ENCODE results near the gene PPIA. TPM values are rescaled to one million over a fixed set of nuclear protein-coding genes. Genes with fewer than 3 reads are reported as not detected.
"Not testable (repeated sequence)": the region's sequence is repeated elsewhere in the genome, so short reads cannot be mapped to it uniquely, and the experiment has no call there.

Gene PPIA
- polyA plus RNA-seq, 2 donors, result 4,205 to 4,319 TPM

DNA sequence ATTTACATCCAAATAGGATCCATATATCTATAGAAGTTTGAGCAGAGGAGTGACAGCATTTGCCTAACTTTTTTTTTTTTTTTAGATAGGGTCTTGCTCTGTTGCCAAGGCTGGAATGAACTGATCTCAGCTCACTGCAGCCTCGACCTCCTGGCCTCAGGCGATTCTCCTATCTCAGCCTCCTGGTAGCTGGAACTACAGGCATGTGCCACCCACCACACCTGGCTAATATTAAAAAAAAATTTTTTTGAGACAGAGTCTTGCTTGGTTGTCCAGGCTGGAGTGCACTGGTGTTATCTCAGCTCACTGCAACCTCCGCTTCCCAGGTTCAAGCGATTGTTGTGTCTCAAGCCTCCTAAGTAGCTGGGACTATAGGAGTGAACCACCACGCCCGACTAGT, 15.1 kb downstream of the PPIA start:
- H3K27ac ChIP-seq (ENCODE audit: low read depth in 2 of 2, low read length in 1 of 2), result no peak overlapping the region
- no peaks in the 10 kb centered on the region for H3K27me3 ChIP-seq (ENCODE audit: control insufficient read depth in 1 of 2, insufficient read depth in 2 of 2, low read length in 2 of 2)
- H3K36me3 ChIP-seq (ENCODE audit: control insufficient read depth in 2 of 2, insufficient read depth in 2 of 2, low read length in 1 of 2), result no peaks in the 10 kb centered on the region
- no peaks in the 10 kb centered on the region for H3K4me1 ChIP-seq (ENCODE audit: control insufficient read depth in 2 of 2, insufficient read depth in 2 of 2, low read length in 1 of 2)
- H3K9me3 ChIP-seq (ENCODE audit: control insufficient read depth in 2 of 2, insufficient read depth in 1 of 2, low read depth in 1 of 2, low read length in 1 of 2), result no peaks in the 10 kb centered on the region
- H3K4me3 ChIP-seq (ENCODE audit: low read depth in 1 of 2, low read length in 2 of 2), result no peak overlapping the region
- WGBS, 2 donors, result 93 to 94% methylated on average over 6 of the region's 6 CpGs

DNA sequence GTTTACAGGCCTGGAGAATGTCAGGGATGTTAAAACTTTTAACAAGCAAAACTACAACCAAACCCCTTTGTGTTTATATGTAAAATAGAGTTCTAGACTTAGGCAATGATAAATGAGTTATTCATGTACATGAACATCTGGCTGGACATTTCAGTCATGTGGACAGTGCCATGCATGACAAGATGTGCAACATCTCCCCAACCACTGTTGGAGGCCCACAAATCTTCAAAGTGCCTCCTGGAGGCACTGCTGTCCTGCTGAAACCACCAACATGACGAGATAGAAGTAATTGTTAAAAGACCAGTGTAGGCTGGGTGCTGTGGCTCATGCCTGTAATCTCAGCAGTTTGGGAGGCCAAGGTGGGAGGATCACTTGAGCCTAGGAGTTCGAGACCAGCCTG, 18.4 kb downstream of the PPIA start:
- Histone ChIP-seq H3K27me3 (ENCODE audit: control insufficient read depth in 1 of 2, insufficient read depth in 2 of 2, low read length in 2 of 2) (no peaks in the 10 kb centered on the region), H3K4me3 (ENCODE audit: low read depth in 1 of 2, low read length in 2 of 2) (no peak overlapping the region), H3K27ac (ENCODE audit: low read depth in 2 of 2, low read length in 1 of 2) (no peak overlapping the region), H3K36me3 (ENCODE audit: control insufficient read depth in 2 of 2, insufficient read depth in 2 of 2, low read length in 1 of 2) (no peaks in the 10 kb centered on the region), H3K9me3 (ENCODE audit: control insufficient read depth in 2 of 2, insufficient read depth in 1 of 2, low read depth in 1 of 2, low read length in 1 of 2) (no peaks in the 10 kb centered on the region), H3K4me1 (ENCODE audit: control insufficient read depth in 2 of 2, insufficient read depth in 2 of 2, low read length in 1 of 2) (no peaks in the 10 kb centered on the region)
- WGBS, 2 donors, result 89 to 93% methylated on average over 2 of the region's 2 CpGs

DNA sequence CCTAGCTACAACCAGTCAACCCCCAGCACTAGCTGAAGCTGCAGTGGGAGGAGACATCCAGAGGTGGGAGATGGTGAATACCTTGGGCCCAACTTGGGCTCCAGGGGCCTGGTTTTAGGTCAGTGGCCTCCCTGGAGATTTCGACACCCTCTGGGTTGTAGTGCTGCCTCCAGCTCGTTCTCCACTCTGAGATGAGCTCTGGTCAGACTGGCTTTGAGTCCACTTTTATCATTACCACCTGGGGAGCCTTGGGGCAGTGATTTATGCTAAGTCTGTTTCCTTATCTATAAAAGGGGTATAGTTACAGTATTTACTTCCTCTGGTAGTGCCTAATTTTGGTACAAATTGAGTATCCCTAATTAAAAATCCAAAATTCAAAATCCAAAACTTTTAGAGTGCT, 22.8 kb downstream of the PPIA start:
- WGBS, 2 donors, result 63 to 80% methylated on average over 2 of the region's 2 CpGs
- no peaks in the 10 kb centered on the region for H3K9me3 ChIP-seq (ENCODE audit: control insufficient read depth in 2 of 2, insufficient read depth in 1 of 2, low read depth in 1 of 2, low read length in 1 of 2)
- H3K27ac ChIP-seq (ENCODE audit: low read depth in 2 of 2, low read length in 1 of 2), result no peak overlapping the region
- no peaks in the 10 kb centered on the region for H3K4me1 ChIP-seq (ENCODE audit: control insufficient read depth in 2 of 2, insufficient read depth in 2 of 2, low read length in 1 of 2)
- H3K36me3 ChIP-seq (ENCODE audit: control insufficient read depth in 2 of 2, insufficient read depth in 2 of 2, low read length in 1 of 2), result no peaks in the 10 kb centered on the region
- H3K27me3 ChIP-seq (ENCODE audit: control insufficient read depth in 1 of 2, insufficient read depth in 2 of 2, low read length in 2 of 2), result no peaks in the 10 kb centered on the region
- H3K4me3 ChIP-seq (ENCODE audit: low read depth in 1 of 2, low read length in 2 of 2), result no peak overlapping the region

DNA sequence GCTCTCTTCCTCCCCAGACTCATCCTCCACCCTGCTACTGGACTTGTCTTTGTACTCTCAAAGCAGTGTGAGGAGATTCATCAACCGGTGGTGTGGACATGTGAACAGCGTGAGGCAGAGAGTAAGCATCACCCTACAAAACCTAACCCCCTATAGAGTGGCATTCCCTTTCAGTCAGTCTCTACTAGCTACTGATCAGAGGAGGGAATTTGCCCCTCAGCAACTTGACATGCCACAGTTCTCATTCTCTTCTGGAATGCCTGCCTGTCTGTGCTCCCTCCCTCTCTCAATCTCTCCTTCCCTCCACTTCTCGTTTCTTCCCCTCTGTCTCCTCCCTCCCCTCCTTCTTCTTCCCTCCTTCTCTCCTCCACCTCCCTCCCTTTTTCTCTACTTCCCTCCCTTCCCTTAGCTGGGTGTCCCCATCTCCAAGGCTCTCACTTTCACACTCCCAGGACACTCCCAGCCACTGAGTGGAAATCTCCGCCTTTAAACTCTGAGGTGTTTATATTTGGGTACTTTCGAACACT, 26.8 kb downstream of the PPIA start:
- no peaks in the 10 kb centered on the region for H3K9me3 ChIP-seq (ENCODE audit: control insufficient read depth in 2 of 2, insufficient read depth in 1 of 2, low read depth in 1 of 2, low read length in 1 of 2)
- 74 to 77% methylated on average over 5 of the region's 5 CpGs for WGBS, 2 donors
- no peak overlapping the region for H3K27ac ChIP-seq (ENCODE audit: low read depth in 2 of 2, low read length in 1 of 2)
- no peaks in the 10 kb centered on the region for H3K27me3 ChIP-seq (ENCODE audit: control insufficient read depth in 1 of 2, insufficient read depth in 2 of 2, low read length in 2 of 2)
- no peaks in the 10 kb centered on the region for H3K4me1 ChIP-seq (ENCODE audit: control insufficient read depth in 2 of 2, insufficient read depth in 2 of 2, low read length in 1 of 2)
- no peaks in the 10 kb centered on the region for H3K36me3 ChIP-seq (ENCODE audit: control insufficient read depth in 2 of 2, insufficient read depth in 2 of 2, low read length in 1 of 2)
- no peak overlapping the region for H3K4me3 ChIP-seq (ENCODE audit: low read depth in 1 of 2, low read length in 2 of 2)

DNA sequence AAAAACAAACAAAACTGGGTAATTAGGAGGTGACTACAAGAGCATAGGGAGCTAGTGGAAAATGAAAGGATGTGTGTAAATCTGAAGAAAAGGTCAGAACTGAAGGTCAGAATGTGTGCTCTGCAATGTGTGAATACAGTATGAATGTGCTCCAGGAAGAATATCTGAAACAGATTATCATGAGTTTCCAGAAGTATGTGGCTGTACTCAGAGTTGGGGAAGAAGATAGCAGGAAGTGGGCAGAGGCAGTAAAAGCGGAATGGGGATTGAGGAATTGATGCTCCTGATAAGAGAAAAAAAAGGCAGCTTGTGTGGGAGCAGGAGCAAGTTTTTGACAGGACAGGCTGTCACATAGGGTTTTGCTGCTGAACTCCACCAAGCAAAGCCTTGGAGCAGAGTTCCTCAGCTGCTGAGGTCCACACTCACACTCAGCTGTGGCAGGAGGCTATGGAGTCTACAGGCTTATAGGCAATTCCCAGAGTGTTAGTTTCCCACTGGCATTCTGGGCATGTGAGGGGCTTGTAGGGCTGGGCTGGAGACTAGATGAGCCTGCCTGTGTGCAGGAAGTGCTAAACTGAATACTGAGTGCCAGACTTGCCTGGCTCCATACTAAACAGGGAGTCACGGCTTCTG, 28.5 kb downstream of the PPIA start:
- H3K9me3 ChIP-seq (ENCODE audit: control insufficient read depth in 2 of 2, insufficient read depth in 1 of 2, low read depth in 1 of 2, low read length in 1 of 2), result no peaks in the 10 kb centered on the region
- H3K4me3 ChIP-seq (ENCODE audit: low read depth in 1 of 2, low read length in 2 of 2), result no peak overlapping the region
- H3K27ac ChIP-seq (ENCODE audit: low read depth in 2 of 2, low read length in 1 of 2), result no peak overlapping the region
- H3K27me3 ChIP-seq (ENCODE audit: control insufficient read depth in 1 of 2, insufficient read depth in 2 of 2, low read length in 2 of 2), result no peaks in the 10 kb centered on the region
- peaks cover 0 to 2% of the 10 kb centered on the region in 2 donors for H3K36me3 ChIP-seq (ENCODE audit: control insufficient read depth in 2 of 2, insufficient read depth in 2 of 2, low read length in 1 of 2)
- 81 to 83% methylated on average over 2 of the region's 2 CpGs for WGBS, 2 donors
- H3K4me1 ChIP-seq (ENCODE audit: control insufficient read depth in 2 of 2, insufficient read depth in 2 of 2, low read length in 1 of 2), result no peaks in the 10 kb centered on the region

DNA sequence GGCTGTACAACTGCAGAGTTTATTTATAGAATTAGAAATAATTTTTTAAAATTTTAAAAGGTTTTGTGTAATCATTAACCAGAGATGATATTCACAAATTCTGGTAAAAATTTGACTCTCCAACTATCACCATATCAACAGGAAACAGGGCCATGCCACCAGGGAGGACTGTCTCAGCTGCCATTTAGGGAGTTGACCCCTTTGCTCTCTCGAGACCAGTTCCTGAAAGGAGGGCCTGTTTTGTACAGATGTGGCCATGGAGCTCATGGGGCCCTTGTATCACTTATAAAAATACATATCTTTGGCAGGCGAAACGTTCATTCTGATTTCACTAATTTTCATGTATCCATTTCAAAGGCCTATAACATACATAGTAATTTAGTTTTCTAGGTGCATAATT, 31.1 kb downstream of the PPIA start:
- Histone ChIP-seq H3K27me3 (ENCODE audit: control insufficient read depth in 1 of 2, insufficient read depth in 2 of 2, low read length in 2 of 2) (no peaks in the 10 kb centered on the region), H3K4me3 (ENCODE audit: low read depth in 1 of 2, low read length in 2 of 2) (no peak overlapping the region), H3K36me3 (ENCODE audit: control insufficient read depth in 2 of 2, insufficient read depth in 2 of 2, low read length in 1 of 2) (peaks cover 0 to 7% of the 10 kb centered on the region in 2 donors), H3K9me3 (ENCODE audit: control insufficient read depth in 2 of 2, insufficient read depth in 1 of 2, low read depth in 1 of 2, low read length in 1 of 2) (no peaks in the 10 kb centered on the region), H3K27ac (ENCODE audit: low read depth in 2 of 2, low read length in 1 of 2) (no peak overlapping the region), H3K4me1 (ENCODE audit: control insufficient read depth in 2 of 2, insufficient read depth in 2 of 2, low read length in 1 of 2) (no peaks in the 10 kb centered on the region)
- WGBS, 2 donors, result 78 to 81% methylated on average over 3 of the region's 3 CpGs

DNA sequence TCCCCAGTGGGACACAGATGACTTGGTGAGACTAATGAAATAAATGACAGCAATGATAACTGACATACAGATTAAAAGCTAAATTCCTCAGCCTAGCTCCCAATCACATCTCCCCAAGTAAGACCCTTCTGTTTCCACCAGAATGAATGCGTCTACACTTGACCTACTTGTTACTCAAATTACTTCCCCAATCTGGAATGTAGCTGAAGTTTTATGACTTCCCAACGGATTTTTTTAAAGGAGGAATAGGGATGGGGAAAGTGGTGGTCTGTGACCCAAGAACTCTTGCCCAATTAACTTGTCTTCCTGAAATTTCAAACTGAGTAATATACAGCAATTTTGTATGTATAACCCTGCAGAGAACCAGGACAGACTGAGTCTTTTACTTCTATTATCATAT, 42.3 kb downstream of the PPIA start:
- H3K36me3 ChIP-seq (ENCODE audit: control insufficient read depth in 2 of 2, insufficient read depth in 2 of 2, low read length in 1 of 2), result peaks cover 4 to 9% of the 10 kb centered on the region in 2 donors

DNA sequence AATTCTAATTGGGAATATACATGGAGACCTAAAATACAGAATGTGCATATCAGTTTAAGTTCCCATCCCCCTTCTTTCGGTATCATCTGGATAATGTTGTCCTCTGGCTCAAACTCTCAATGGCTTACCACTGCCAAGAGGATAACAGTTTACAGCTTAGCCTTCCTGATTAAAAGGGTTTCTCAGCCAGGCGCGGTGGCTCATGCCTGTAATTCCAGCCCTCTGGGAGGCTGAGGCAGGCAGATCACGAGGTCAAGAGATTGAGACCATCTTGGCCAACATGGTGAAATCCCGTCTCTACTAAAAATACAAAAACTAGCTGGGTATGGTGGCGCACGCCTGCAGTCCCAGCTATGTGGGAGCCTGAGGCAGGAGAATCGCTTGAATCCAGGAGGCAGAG, 46.2 kb downstream of the PPIA start:
- H3K27ac ChIP-seq (ENCODE audit: low read depth in 2 of 2, low read length in 1 of 2); H3K27me3 ChIP-seq (ENCODE audit: control insufficient read depth in 1 of 2, insufficient read depth in 2 of 2, low read length in 2 of 2); H3K4me3 ChIP-seq (ENCODE audit: low read depth in 1 of 2, low read length in 2 of 2); H3K36me3 ChIP-seq (ENCODE audit: control insufficient read depth in 2 of 2, insufficient read depth in 2 of 2, low read length in 1 of 2); H3K4me1 ChIP-seq (ENCODE audit: control insufficient read depth in 2 of 2, insufficient read depth in 2 of 2, low read length in 1 of 2); H3K9me3 ChIP-seq (ENCODE audit: control insufficient read depth in 2 of 2, insufficient read depth in 1 of 2, low read depth in 1 of 2, low read length in 1 of 2): not testable (repeated sequence)
- WGBS, 2 donors, result 88 to 89% methylated on average over 8 of the region's 8 CpGs

More for the DNA sequence above, 42.3 kb downstream of the PPIA start:
- Histone ChIP-seq H3K27ac (ENCODE audit: low read depth in 2 of 2, low read length in 1 of 2) (no peak overlapping the region), H3K27me3 (ENCODE audit: control insufficient read depth in 1 of 2, insufficient read depth in 2 of 2, low read length in 2 of 2) (no peaks in the 10 kb centered on the region), H3K4me3 (ENCODE audit: low read depth in 1 of 2, low read length in 2 of 2) (no peak overlapping the region), H3K4me1 (ENCODE audit: control insufficient read depth in 2 of 2, insufficient read depth in 2 of 2, low read length in 1 of 2) (no peaks in the 10 kb centered on the region), H3K9me3 (ENCODE audit: control insufficient read depth in 2 of 2, insufficient read depth in 1 of 2, low read depth in 1 of 2, low read length in 1 of 2) (no peaks in the 10 kb centered on the region)
- WGBS, 2 donors, result 74 to 76% methylated on average over 2 of the region's 2 CpGs

DNA sequence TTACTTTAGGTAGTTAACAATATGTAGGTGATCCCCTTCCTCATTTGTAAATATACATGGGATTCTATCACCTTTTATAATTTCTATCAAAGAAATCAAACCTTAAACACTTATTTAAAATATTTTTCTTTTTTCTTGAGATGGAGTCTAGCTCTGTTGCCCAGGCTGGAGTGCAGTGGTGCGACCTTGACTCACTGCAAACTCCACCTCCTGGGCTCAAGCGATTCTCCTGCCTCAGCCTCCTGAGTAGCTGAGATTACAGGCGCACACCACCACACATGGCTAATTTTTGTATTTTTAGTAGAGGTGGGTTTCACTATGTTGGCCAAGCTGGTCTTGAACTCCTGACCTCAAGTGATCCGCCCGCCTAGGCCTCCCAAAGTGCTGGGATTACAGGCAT, 47.0 kb downstream of the PPIA start:
- WGBS, 2 donors, result 95 to 96% methylated on average over 5 of the region's 5 CpGs
- H3K4me1 ChIP-seq (ENCODE audit: control insufficient read depth in 2 of 2, insufficient read depth in 2 of 2, low read length in 1 of 2), result not testable (repeated sequence)

DNA sequence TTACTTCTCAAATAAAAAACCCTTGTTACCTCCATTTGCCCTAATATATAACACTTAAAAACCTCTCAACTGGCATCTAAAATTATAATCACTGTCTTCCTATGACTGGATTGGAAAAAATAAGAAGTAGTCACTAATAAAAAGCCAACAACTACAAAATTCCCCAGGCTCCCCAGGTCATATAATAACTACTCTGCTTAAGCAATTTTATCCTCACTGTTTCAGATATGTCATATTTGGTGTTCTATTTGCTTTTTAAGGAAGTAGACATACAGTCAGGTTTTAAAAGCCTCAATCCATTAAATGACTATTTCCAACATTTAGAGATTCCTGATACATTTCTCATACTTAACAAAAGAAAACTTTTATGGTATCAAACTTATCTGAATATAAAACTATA, 49.0 kb downstream of the PPIA start:
- H3K4me1 ChIP-seq (ENCODE audit: control insufficient read depth in 2 of 2, insufficient read depth in 2 of 2, low read length in 1 of 2), result no peaks in the 10 kb centered on the region
- H3K27me3 ChIP-seq (ENCODE audit: control insufficient read depth in 1 of 2, insufficient read depth in 2 of 2, low read length in 2 of 2), result no peaks in the 10 kb centered on the region
- H3K9me3 ChIP-seq (ENCODE audit: control insufficient read depth in 2 of 2, insufficient read depth in 1 of 2, low read depth in 1 of 2, low read length in 1 of 2), result no peaks in the 10 kb centered on the region
- H3K4me3 ChIP-seq (ENCODE audit: low read depth in 1 of 2, low read length in 2 of 2), result no peak overlapping the region
- no peak overlapping the region for H3K27ac ChIP-seq (ENCODE audit: low read depth in 2 of 2, low read length in 1 of 2)
- peaks cover 0 to 4% of the 10 kb centered on the region in 2 donors for H3K36me3 ChIP-seq (ENCODE audit: control insufficient read depth in 2 of 2, insufficient read depth in 2 of 2, low read length in 1 of 2)

More for the DNA sequence above, 47.0 kb downstream of the PPIA start:
- not testable (repeated sequence) for H3K4me3 ChIP-seq (ENCODE audit: low read depth in 1 of 2, low read length in 2 of 2); H3K27ac ChIP-seq (ENCODE audit: low read depth in 2 of 2, low read length in 1 of 2); H3K27me3 ChIP-seq (ENCODE audit: control insufficient read depth in 1 of 2, insufficient read depth in 2 of 2, low read length in 2 of 2); H3K36me3 ChIP-seq (ENCODE audit: control insufficient read depth in 2 of 2, insufficient read depth in 2 of 2, low read length in 1 of 2); H3K9me3 ChIP-seq (ENCODE audit: control insufficient read depth in 2 of 2, insufficient read depth in 1 of 2, low read depth in 1 of 2, low read length in 1 of 2)
